Esophagus mucosa (tissue), 1 donor: ENCODE results near the gene PTOV1. TPM values are rescaled to one million over a fixed set of nuclear protein-coding genes. Genes with fewer than 3 reads are reported as not detected.

Source experiments
- ATAC-seq: fragments of 200-7000 bp; cut with Tn5 transposase; one replicate; pipeline ENCODE4 v1.9.1; 2020
- total RNA-seq: library from RNA; stranded (reverse); gene quantifications from one replicate; pipeline ENCODE4 v1.2.4, GENCODE V29; 2023
- donor health status: DM: yes; HTN: yes; CAD: no.

PTOV1 gene
- total RNA-seq, 1 donor from 2014 or later = 58.5 TPM

- ATAC-seq = peak; percentile 67
Observed at GRCh38 chr19:49890349-49891311, 39.7 kb downstream of the PTOV1 start.

- ATAC-seq = no peak
Observed at GRCh38 chr19:49891393-49891792, 40.4 kb downstream of the PTOV1 start.

DNA sequence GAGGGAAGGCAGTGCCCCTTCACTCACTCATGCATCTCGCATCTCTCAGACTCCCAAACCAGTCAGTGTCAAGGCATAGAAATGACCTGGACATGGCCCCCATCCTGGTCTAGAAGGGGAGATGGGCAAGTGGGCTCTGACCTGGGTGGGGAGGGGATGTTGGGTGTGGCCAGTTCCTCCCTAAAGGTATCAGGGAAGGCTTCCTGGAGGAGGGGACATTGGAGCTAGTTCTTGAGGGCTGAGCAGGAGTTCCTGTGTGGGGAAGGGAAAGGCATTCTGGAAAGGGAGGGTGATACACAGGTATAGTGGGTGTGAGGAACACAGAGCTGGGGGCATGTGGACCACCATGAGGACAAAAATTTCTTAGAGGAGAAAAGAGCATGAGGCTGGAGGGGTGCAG lies 41.8 kb downstream of the PTOV1 start:
- no peak for ATAC-seq

DNA sequence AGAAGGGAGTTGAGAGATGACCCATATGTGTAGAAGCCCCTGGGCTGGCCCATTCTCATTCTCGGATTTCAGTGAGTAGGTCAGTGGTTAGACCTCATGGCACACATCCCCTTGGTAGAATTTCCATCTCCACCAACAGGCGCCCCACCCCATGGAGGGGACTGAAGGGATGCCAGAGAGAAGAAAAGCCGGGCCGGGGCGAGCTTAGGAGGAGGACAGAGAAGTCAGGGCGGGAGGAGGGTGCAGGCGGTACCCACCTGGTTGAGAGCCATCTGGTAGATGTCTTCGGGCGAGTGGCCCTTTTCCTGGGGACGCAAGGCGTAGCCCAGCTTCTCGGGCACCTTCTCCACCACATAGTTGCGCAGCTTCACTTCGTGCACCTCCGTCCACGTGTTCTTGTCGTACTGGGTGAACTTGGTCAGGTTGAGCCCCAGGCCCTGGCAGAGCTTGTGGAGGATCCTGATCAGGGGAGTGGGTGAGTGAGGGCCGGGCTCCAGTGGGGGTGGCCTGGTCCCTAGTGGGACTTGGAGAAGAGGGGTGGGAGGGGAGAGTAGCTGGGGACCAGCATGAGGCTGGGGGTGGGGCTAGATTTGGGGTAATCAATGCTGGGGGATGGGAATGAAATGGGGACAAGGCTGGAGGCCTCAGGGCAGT lies 43.2 kb downstream of the PTOV1 start:
- no peak for ATAC-seq

DNA sequence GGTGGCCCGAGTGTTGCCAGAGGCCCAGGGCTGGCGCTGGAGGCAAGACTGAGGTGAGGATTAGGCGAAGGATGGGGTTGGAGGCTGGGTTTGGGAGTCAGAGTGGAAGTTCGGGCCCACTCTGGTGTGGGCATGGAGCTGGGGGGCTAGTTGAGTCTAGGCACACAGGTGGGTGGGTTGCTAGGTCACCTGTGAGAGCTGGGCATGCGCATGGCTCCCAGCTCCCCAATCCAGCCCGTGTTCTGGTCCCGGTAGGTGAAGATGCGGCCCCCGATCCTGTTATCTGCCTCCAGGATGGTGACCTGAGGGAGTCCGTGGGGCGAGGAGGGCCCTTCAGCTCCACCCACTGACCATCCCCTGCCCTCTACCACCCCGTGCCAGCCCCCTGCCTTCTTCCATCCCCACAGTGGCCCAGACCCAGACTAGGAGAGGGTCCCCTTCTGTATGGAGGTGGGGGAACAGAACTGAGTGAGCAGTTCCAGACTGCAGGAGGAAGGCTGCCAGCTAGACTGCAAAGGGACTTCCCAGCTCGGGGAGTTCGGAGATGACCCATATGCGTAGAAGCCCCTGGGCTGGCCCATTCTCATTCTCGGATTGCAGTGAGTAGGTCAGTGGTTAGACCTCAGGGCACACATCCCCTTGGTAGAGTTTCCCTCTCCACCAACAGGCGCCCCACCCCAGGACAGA lies 44.1 kb downstream of the PTOV1 start:
- ATAC-seq = no peak

GRCh38 chr19:49895566-49896297 lies 44.8 kb downstream of the PTOV1 start:
- peak; percentile 5 for ATAC-seq

- ATAC-seq = peak; percentile 35
Observed at GRCh38 chr19:49896863-49897621, 46.1 kb downstream of the PTOV1 start, which contains the start of gene IL4I1. IL4I1 (minus strand) TSS chr19:49896887; CDS start chr19:49896160, 727 bp downstream.

DNA sequence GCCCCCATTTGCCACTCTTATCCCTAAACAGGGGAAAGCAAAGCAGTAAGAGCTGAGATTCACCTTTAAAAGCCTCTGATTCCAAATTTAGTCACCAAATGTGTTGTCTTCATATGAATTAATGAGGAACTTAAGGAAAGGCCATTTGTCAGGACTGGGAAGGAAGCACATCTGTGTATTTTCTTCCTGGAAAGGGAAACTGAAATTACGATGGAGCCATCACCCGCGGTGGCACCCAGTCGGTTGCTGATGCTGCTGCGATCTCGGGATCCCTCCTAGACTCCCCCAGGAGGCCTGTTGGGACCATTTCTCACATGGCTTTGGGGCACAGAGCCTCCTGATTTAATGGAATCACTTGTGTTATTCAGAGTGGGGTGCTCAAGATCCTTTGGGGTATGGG lies 53.2 kb downstream of the PTOV1 start:
- ATAC-seq = no peak

GRCh38 chr19:49906879-49907564 lies 56.1 kb downstream of the PTOV1 start:
- ATAC-seq = peak; percentile 13

- ATAC-seq = peak; percentile 23
Observed at GRCh38 chr19:49907745-49908446, 56.9 kb downstream of the PTOV1 start.

- peak; percentile 6 for ATAC-seq
Observed at GRCh38 chr19:49908480-49909420, 57.8 kb downstream of the PTOV1 start.

GRCh38 chr19:49910179-49910578 lies 59.2 kb downstream of the PTOV1 start:
- no peak for ATAC-seq

Other genes with a start within 250 kb of the PTOV1 start
- gene RRAS, start 211.0 kb upstream of the PTOV1 start, total RNA-seq = 16.4 TPM
- 31.0 TPM for gene SCAF1, start 208.9 kb upstream of the PTOV1 start, total RNA-seq
- 38.6 TPM for gene IRF3, start 185.3 kb upstream of the PTOV1 start, total RNA-seq
- gene BCL2L12, start 185.2 kb upstream of the PTOV1 start, total RNA-seq = 23.5 TPM
- 99.0 TPM for gene PRMT1, start 173.9 kb upstream of the PTOV1 start, total RNA-seq
- 0.92 TPM for gene ADM5, start 161.6 kb upstream of the PTOV1 start, total RNA-seq
- gene CPT1C, start 160.0 kb upstream of the PTOV1 start, total RNA-seq = 1.1 TPM
- gene TSKS, start 87.9 kb upstream of the PTOV1 start, total RNA-seq = 0.12 TPM
- 54.0 TPM for gene AP2A1, start 84.2 kb upstream of the PTOV1 start, total RNA-seq
- 8.3 TPM for gene FUZ, start 37.9 kb upstream of the PTOV1 start, total RNA-seq
- gene MED25, start 32.9 kb upstream of the PTOV1 start, total RNA-seq = 25.6 TPM
- 29.2 TPM for gene PNKP, start 16.4 kb downstream of the PTOV1 start, total RNA-seq
- gene AKT1S1, start 26.2 kb downstream of the PTOV1 start, total RNA-seq = 32.7 TPM
- gene TBC1D17, start 26.5 kb downstream of the PTOV1 start, total RNA-seq = 15.8 TPM
- gene IL4I1, start 45.7 kb downstream of the PTOV1 start, total RNA-seq = not detected
- 15.1 TPM for gene ATF5, start 78.0 kb downstream of the PTOV1 start, total RNA-seq
- 23.6 TPM for gene NUP62, start 78.3 kb downstream of the PTOV1 start, total RNA-seq
- not detected for gene SIGLEC11, start 110.0 kb downstream of the PTOV1 start, total RNA-seq
- 20.3 TPM for gene VRK3, start 174.2 kb downstream of the PTOV1 start, total RNA-seq
- 6.7 TPM for gene ZNF473, start 174.8 kb downstream of the PTOV1 start, total RNA-seq